OCI-LY1 (cell line): ENCODE measurements around the gene SIAH1.

ENCODE experiments used
- H2AFZ ChIP-seq: fragments of 200-600 bp; sonication (generic), shearing (Covaris generic); 2 replicates; pipeline ENCODE4 v1.6.0; 2014; ENCODE audit warnings: antibody characterized with exemption, mild to moderate bottlenecking, low read length
- H3F3A ChIP-seq: fragments of 200-600 bp; sonication (generic), shearing (Covaris generic); 2 replicates; pipeline ENCODE4 v1.6.0; 2014; ENCODE audit warnings: mild to moderate bottlenecking, antibody characterized with exemption, low read length, moderate library complexity; ENCODE audit not compliant: insufficient read depth
- H3K27ac ChIP-seq: fragments of 200-600 bp; sonication (generic); 2 replicates; pipeline ENCODE4 v1.5.1; 2014; ENCODE audit warnings: low read length, mixed run types, mild to moderate bottlenecking, low read depth; ENCODE audit not compliant: poor library complexity, severe bottlenecking
- H3K27me3 ChIP-seq: fragments of 200-600 bp; sonication (generic); 2 replicates; pipeline ENCODE4 v1.6.0; 2014; ENCODE audit warnings: antibody characterized with exemption, mild to moderate bottlenecking, low read length, moderate library complexity; ENCODE audit not compliant: insufficient read depth
- H3K36me3 ChIP-seq: fragments of 200-600 bp; sonication (generic); 2 replicates; pipeline ENCODE4 v1.6.1; 2014; ENCODE audit warnings: mild to moderate bottlenecking, antibody characterized with exemption, low read length, moderate library complexity, mixed read lengths; ENCODE audit not compliant: insufficient read depth
- H3K4me1 ChIP-seq: fragments of 200-600 bp; sonication (generic); 2 replicates; pipeline ENCODE4 v1.5.1; 2014; ENCODE audit warnings: mild to moderate bottlenecking, low read length, moderate library complexity; ENCODE audit not compliant: insufficient read depth, severe bottlenecking
- H3K4me2 ChIP-seq: fragments of 200-600 bp; sonication (generic), shearing (Covaris generic); 2 replicates; pipeline ENCODE4 v1.6.1; 2014; ENCODE audit warnings: low read length
- H3K4me3 ChIP-seq: fragments of 200-600 bp; sonication (generic); 2 replicates; pipeline ENCODE4 v1.5.1; 2014; ENCODE audit warnings: low read length, low read depth, mild to moderate bottlenecking, mixed read lengths; ENCODE audit not compliant: poor library complexity, severe bottlenecking
- H3K79me2 ChIP-seq: fragments of 200-600 bp; shearing (Covaris generic); 2 replicates; pipeline ENCODE4 v1.6.1; 2016; ENCODE audit warnings: mixed run types, low read length, mixed read lengths; ENCODE audit not compliant: insufficient read depth
- H3K9ac ChIP-seq: fragments of 200-600 bp; sonication (generic), shearing (Covaris generic); 2 replicates; pipeline ENCODE4 v1.6.1; 2014; ENCODE audit warnings: mild to moderate bottlenecking, low read length, mixed read lengths
- H3K9me2 ChIP-seq: fragments of 200-600 bp; sonication (generic), shearing (Covaris generic); 2 replicates; pipeline ENCODE4 v1.6.1; 2014; ENCODE audit warnings: low read depth, mild to moderate bottlenecking, low read length, mixed read lengths
- H3K9me3 ChIP-seq: fragments of 200-600 bp; shearing (Covaris generic); 2 replicates; pipeline ENCODE4 v1.6.1; 2014; ENCODE audit warnings: low read length, mixed read lengths
- H4K20me1 ChIP-seq: fragments of 200-600 bp; sonication (generic), shearing (Covaris generic); 2 replicates; pipeline ENCODE4 v1.6.0; 2016; ENCODE audit warnings: mild to moderate bottlenecking, low read length; ENCODE audit not compliant: insufficient read depth
- CTCF ChIP-seq: fragments of 200-600 bp; sonication (generic), shearing (Covaris generic); IDR thresholded peaks from 2 replicates; pipeline ENCODE4 v1.5.1; 2017; ENCODE audit warnings: mild to moderate bottlenecking, antibody characterized with exemption, low read length, moderate library complexity, mixed read lengths
- EZH2 ChIP-seq: fragments of 200-600 bp; sonication (generic), shearing (Covaris generic); IDR thresholded peaks from 2 replicates; pipeline ENCODE4 v1.8.0; 2017; ENCODE audit warnings: borderline replicate concordance, mixed run types, mild to moderate bottlenecking, antibody characterized with exemption, low read length, moderate library complexity, mixed read lengths

SIAH1 gene

GRCh38 chr16:48335961-48336360, 49.3 kb downstream of the SIAH1 start:
- H3K36me3 ChIP-seq, result peaks cover 32% of the 10 kb centered on the region
- H3K9me3 ChIP-seq, result no peaks in the 10 kb centered on the region
- no peaks in the 10 kb centered on the region for H3K9me2 ChIP-seq
- no peaks in the 10 kb centered on the region for H3K79me2 ChIP-seq
- TF ChIP-seq CTCF, result no peak
- no peak for TF ChIP-seq EZH2
- H3K4me2 ChIP-seq, result no peak overlapping the region
- no peak overlapping the region for H3K9ac ChIP-seq
- no peak overlapping the region for H3K27ac ChIP-seq
- no peaks in the 10 kb centered on the region for H3F3A ChIP-seq
- no peak overlapping the region for H3K4me3 ChIP-seq
- no peak overlapping the region for H2AFZ ChIP-seq
- no peaks in the 10 kb centered on the region for H3K27me3 ChIP-seq
- no peaks in the 10 kb centered on the region for H3K4me1 ChIP-seq
- no peaks in the 10 kb centered on the region for H4K20me1 ChIP-seq

GRCh38 chr16:48334325-48334724, 50.9 kb downstream of the SIAH1 start:
- Histone ChIP-seq H3F3A (no peaks in the 10 kb centered on the region), H3K9ac (no peak overlapping the region), H3K9me2 (no peaks in the 10 kb centered on the region), H2AFZ (no peak overlapping the region), H3K36me3 (peaks cover 32% of the 10 kb centered on the region), H3K27ac (no peak overlapping the region), H3K4me2 (no peak overlapping the region), H3K4me3 (no peak overlapping the region), H3K27me3 (no peaks in the 10 kb centered on the region), H3K79me2 (no peaks in the 10 kb centered on the region), H4K20me1 (no peaks in the 10 kb centered on the region), H3K4me1 (no peaks in the 10 kb centered on the region), H3K9me3 (no peaks in the 10 kb centered on the region)
- no peak for TF ChIP-seq EZH2
- peak; percentile 35; the same call in 1 of the 2 replicates for TF ChIP-seq CTCF

- H4K20me1 ChIP-seq, result no peaks in the 10 kb centered on the region
- H3K9me3 ChIP-seq, result no peaks in the 10 kb centered on the region
- H3K27ac ChIP-seq, result no peak overlapping the region
- TF ChIP-seq CTCF, result no peak
- no peak for TF ChIP-seq EZH2
- no peaks in the 10 kb centered on the region for H3K4me1 ChIP-seq
- H3K9me2 ChIP-seq, result no peaks in the 10 kb centered on the region
- no peaks in the 10 kb centered on the region for H3K27me3 ChIP-seq
- no peak overlapping the region for H3K4me3 ChIP-seq
- peaks cover 32% of the 10 kb centered on the region for H3K36me3 ChIP-seq
- H3K9ac ChIP-seq, result no peak overlapping the region
- no peaks in the 10 kb centered on the region for H3K79me2 ChIP-seq
- H3F3A ChIP-seq, result no peaks in the 10 kb centered on the region
- H3K4me2 ChIP-seq, result no peak overlapping the region
- H2AFZ ChIP-seq, result no peak overlapping the region
These were observed 52.2 kb downstream of the SIAH1 start for GRCh38 chr16:48332978-48333377.
